GM23248 (cell line): Measurements from ENCODE around the gene IPO4. TPM values are rescaled to one million over a fixed set of nuclear protein-coding genes. Genes with fewer than 3 reads are reported as not detected.

Source experiments
- DNase-seq: peaks from one replicate; pipeline ENCODE4 v3.0.0-alpha.2; 2015
- H2AFZ ChIP-seq: fragments of 200-600 bp; sonication (generic); 2 replicates; pipeline ENCODE4 v1.6.1; 2016; ENCODE audit warnings: antibody characterized with exemption
- H3F3A ChIP-seq: fragments of 200-600 bp; sonication (generic); 2 replicates; pipeline ENCODE4 v1.6.1; 2016; ENCODE audit warnings: mild to moderate bottlenecking, antibody characterized with exemption, mixed run types; ENCODE audit not compliant: insufficient read depth
- H3K27ac ChIP-seq: fragments of 200-600 bp; sonication (generic); 2 replicates; pipeline ENCODE4 v1.5.1; 2016; ENCODE audit warnings: mild to moderate bottlenecking
- H3K27me3 ChIP-seq: fragments of 200-600 bp; sonication (generic); replicated peaks from 2 replicates; pipeline ENCODE4 v1.6.1; 2016; ENCODE audit warnings: mild to moderate bottlenecking; ENCODE audit not compliant: insufficient read depth
- H3K36me3 ChIP-seq: fragments of 200-600 bp; sonication (generic); 2 replicates; pipeline ENCODE4 v1.6.1; 2016; ENCODE audit warnings: low read depth, mild to moderate bottlenecking
- H3K4me1 ChIP-seq: fragments of 200-600 bp; sonication (generic); 2 replicates; pipeline ENCODE4 v1.6.1; 2016; ENCODE audit warnings: mild to moderate bottlenecking; ENCODE audit not compliant: insufficient read depth
- H3K4me2 ChIP-seq: fragments of 200-600 bp; sonication (generic); one replicate; pipeline ENCODE4 v1.6.1; 2016; ENCODE audit warnings: mild to moderate bottlenecking; ENCODE audit not compliant: unreplicated experiment
- H3K4me3 ChIP-seq: fragments of 200-600 bp; sonication (generic); 2 replicates; pipeline ENCODE4 v1.5.1; 2016; ENCODE audit warnings: mild to moderate bottlenecking
- H3K79me2 ChIP-seq: fragments of 200-600 bp; sonication (generic); 2 replicates; pipeline ENCODE4 v1.6.1; 2016; ENCODE audit warnings: mild to moderate bottlenecking; ENCODE audit not compliant: insufficient read depth
- H3K9ac ChIP-seq: fragments of 200-600 bp; sonication (generic); 2 replicates; pipeline ENCODE4 v1.6.1; 2016; ENCODE audit warnings: mild to moderate bottlenecking
- H3K9me2 ChIP-seq: fragments of 200-600 bp; sonication (generic); 2 replicates; pipeline ENCODE4 v1.6.1; 2016; ENCODE audit warnings: mixed run types, mild to moderate bottlenecking, moderate library complexity; ENCODE audit not compliant: insufficient read depth
- H3K9me3 ChIP-seq: fragments of 200-600 bp; sonication (generic); one replicate; pipeline ENCODE4 v1.6.1; 2017; ENCODE audit warnings: low read depth
- H4K20me1 ChIP-seq: fragments of 200-600 bp; sonication (generic); 2 replicates; pipeline ENCODE4 v1.6.0; 2016; ENCODE audit not compliant: insufficient read depth
- EZH2 ChIP-seq: fragments of 200-600 bp; sonication (generic); IDR thresholded peaks from 2 replicates; pipeline ENCODE4 v1.6.1; 2018; ENCODE audit warnings: antibody characterized with exemption, mild to moderate bottlenecking; ENCODE audit not compliant: insufficient read depth, poor library complexity, severe bottlenecking
- EZH2phosphoT487 ChIP-seq: fragments of 200-600 bp; sonication (generic); IDR thresholded peaks from 2 replicates; pipeline ENCODE4 v1.6.1; 2018; ENCODE audit warnings: antibody characterized with exemption, moderate library complexity, mild to moderate bottlenecking, low read depth; ENCODE audit not compliant: insufficient read depth
- WGBS, 2 experiments: methylation state at CpG; one replicate each; pipeline ENCODE4 v1.1.6; 2015 to 2017; ENCODE audit warnings: low lambda C conversion rate in 2 of 2, low coverage in 1 of 2; ENCODE audit errors: missing lambda C conversion rate in 2 of 2; 5-methylcytosine and 5-hydroxymethylcytosine counted together
- in situ Hi-C: fragments of 300-500 bp; cut with MboI; formaldehyde crosslinking; loops from 2 replicates; pipeline ENCODE4 v1.15.0; 2020
- microRNA-seq: library from miRNA; unstranded; fragments of <30 nt; microRNA quantifications from one replicate; pipeline ENCODE4, GENCODE V29; 2016; ENCODE audit warnings: borderline number of aligned reads
- polyA plus RNA-seq: library from polyadenylated mRNA; unstranded; fragments of >200 nt; fragmentation: Nextera tagmentation; extraction: Ambion mirVana; gene quantifications from 2 replicates; pipeline ENCODE4 v1.2.1, GENCODE V29; 2016
- small RNA-seq: library from RNA; depleted of rRNA; stranded (forward); fragments of <200 nt; gene quantifications from one replicate; pipeline ENCODE3, GENCODE V24; 2014; ENCODE audit warnings: low read depth, low replicate concordance
- total RNA-seq: library from RNA; depleted of rRNA; stranded (reverse); fragments of >200 nt; shearing (Covaris generic); gene quantifications from 2 replicates; pipeline ENCODE4 v1.2.3, GENCODE V29; 2014; rRNA removed

Gene IPO4
- total and polyA plus RNA-seq, 2 experiments from 2014 or later: 33.6 to 58.3 TPM

GRCh38 chr14:24131549-24131966, 57.1 kb downstream of the IPO4 start:
- H3K27ac ChIP-seq: no peak overlapping the region
- no peaks in the 10 kb centered on the region; the same call in 1 of the 2 replicates for H3K4me1 ChIP-seq
- H3F3A ChIP-seq: no peaks in the 10 kb centered on the region
- no peak overlapping the region for H2AFZ ChIP-seq
- H3K4me3 ChIP-seq: no peak overlapping the region
- in situ Hi-C loops: no loop called here
- TF ChIP-seq EZH2 (no peak), EZH2phosphoT487 (no peak)
- no peaks in the 10 kb centered on the region for H3K9me3 ChIP-seq
- 70 to 78% methylated on average over 11 to 15 of the region's 15 CpGs for WGBS, 2 experiments
- no peak overlapping the region for H3K9ac ChIP-seq
- DNase-seq: no peak
- H3K9me2 ChIP-seq: no peaks in the 10 kb centered on the region
- no peaks in the 10 kb centered on the region for H3K36me3 ChIP-seq
- no peak overlapping the region for H3K4me2 ChIP-seq
- peaks cover 6% of the 10 kb centered on the region; the same call in 1 of the 2 replicates for H3K79me2 ChIP-seq
- H4K20me1 ChIP-seq: no peaks in the 10 kb centered on the region
- H3K27me3 ChIP-seq: no peaks in the 10 kb centered on the region

GRCh38 chr14:24130717-24131548, 57.7 kb downstream of the IPO4 start:
- in situ Hi-C loops: no loop called here

GRCh38 chr14:24130380-24130716, 58.3 kb downstream of the IPO4 start, which contains the start of gene FITM1:
FITM1 (plus strand) TSS chr14:24130659; CDS start chr14:24131564, 905 bp downstream.
- no peaks in the 10 kb centered on the region for H3K27me3 ChIP-seq
- H3K9me2 ChIP-seq: no peaks in the 10 kb centered on the region
- no peaks in the 10 kb centered on the region; the same call in 1 of the 2 replicates for H3K4me1 ChIP-seq
- no peak within 1 kb of the TSS for H3K9ac ChIP-seq
- no peaks in the 10 kb centered on the region for H3K36me3 ChIP-seq
- no peak within 1 kb of the TSS for H3K4me3 ChIP-seq
- no peaks in the 10 kb centered on the region for H4K20me1 ChIP-seq
- no peak within 1 kb of the TSS for H2AFZ ChIP-seq
- TF ChIP-seq EZH2 (no peak), EZH2phosphoT487 (no peak)
- WGBS, 2 experiments: 89% methylated on average over 5 of the region's 5 CpGs
- no peaks in the 10 kb centered on the region for H3F3A ChIP-seq
- H3K9me3 ChIP-seq: no peaks in the 10 kb centered on the region
- DNase-seq: no peak
- H3K27ac ChIP-seq: no peak within 1 kb of the TSS
- no peak within 1 kb of the TSS for H3K4me2 ChIP-seq
- H3K79me2 ChIP-seq: no peaks in the 10 kb centered on the region
- in situ Hi-C loops: no loop called here

More at GRCh38 chr14:24130717-24131548, 57.7 kb downstream of the IPO4 start:
- no peaks in the 10 kb centered on the region; the same call in 1 of the 2 replicates for H3K4me1 ChIP-seq
- no peak overlapping the region for H3K4me2 ChIP-seq
- H3K36me3 ChIP-seq: no peaks in the 10 kb centered on the region
- no peaks in the 10 kb centered on the region for H4K20me1 ChIP-seq
- H3K27ac ChIP-seq: no peak overlapping the region
- no peaks in the 10 kb centered on the region for H3K27me3 ChIP-seq
- H2AFZ ChIP-seq: no peak overlapping the region
- H3K9ac ChIP-seq: no peak overlapping the region
- no peaks in the 10 kb centered on the region for H3K9me3 ChIP-seq
- H3K9me2 ChIP-seq: no peaks in the 10 kb centered on the region
- H3K4me3 ChIP-seq: no peak overlapping the region
- no peak for DNase-seq
- H3K79me2 ChIP-seq: no peaks in the 10 kb centered on the region
- H3F3A ChIP-seq: no peaks in the 10 kb centered on the region
- no peak for TF ChIP-seq EZH2
- no peak for TF ChIP-seq EZH2phosphoT487
- 51 to 54% methylated on average over 5 to 7 of the region's 7 CpGs for WGBS, 2 experiments

Small RNA genes lying within 50 kb of the gene (microRNA-seq; reads per million reads assigned to microRNA genes)
- gene MIR7703: not detected

Small RNA genes lying within 50 kb of the gene (small RNA-seq; reads per million reads assigned to genes)
- gene AL136295.4 (not detected), gene CHMP4A (not detected), gene IPO4 (not detected), gene IRF9 (not detected), gene MDP1 (not detected), gene RNA5SP383 (0.19 reads per million)

Other genes starting within 250 kb of the IPO4 start
Only the 30 nearest of the 34 such genes appear.
- gene DHRS4L2, start 199.9 kb downstream of the IPO4 start, total RNA-seq: 5.1 and 10.1 TPM in 2 replicates
- 16.8 and 19.2 TPM in 2 replicates for gene DHRS4L2, start 199.9 kb downstream of the IPO4 start, polyA plus RNA-seq
- gene CARMIL3, start 136.8 kb downstream of the IPO4 start, total RNA-seq: under 0.01 TPM in 1 of 2 replicates, not detected in the other
- gene CARMIL3, start 136.8 kb downstream of the IPO4 start, polyA plus RNA-seq: not detected in 2 replicates
- not detected in 2 replicates for gene CPNE6, start 117.3 kb downstream of the IPO4 start, total RNA-seq
- gene CPNE6, start 117.3 kb downstream of the IPO4 start, polyA plus RNA-seq: not detected in 2 replicates
- gene PCK2, start 94.5 kb downstream of the IPO4 start, total RNA-seq: 70.3 and 84.3 TPM in 2 replicates
- 148 and 153 TPM in 2 replicates for gene PCK2, start 94.5 kb downstream of the IPO4 start, polyA plus RNA-seq
- 59.8 and 59.9 TPM in 2 replicates for gene DCAF11, start 74.0 kb downstream of the IPO4 start, total RNA-seq
- gene DCAF11, start 74.0 kb downstream of the IPO4 start, polyA plus RNA-seq: 29.1 and 33.6 TPM in 2 replicates
- gene NRL, start 73.9 kb downstream of the IPO4 start, total RNA-seq: 0.86 TPM in 1 of 2 replicates, not detected in the other
- gene NRL, start 73.9 kb downstream of the IPO4 start, polyA plus RNA-seq: 0.48 and 0.56 TPM in 2 replicates
- gene FITM1, start 58.2 kb downstream of the IPO4 start, total RNA-seq: not detected in 2 replicates
- gene FITM1, start 58.2 kb downstream of the IPO4 start, polyA plus RNA-seq: not detected in 2 replicates
- 58.9 and 67.7 TPM in 2 replicates for gene PSME1, start 52.6 kb downstream of the IPO4 start, total RNA-seq
- 144 and 147 TPM in 2 replicates for gene PSME1, start 52.6 kb downstream of the IPO4 start, polyA plus RNA-seq
- gene EMC9, start 47.2 kb downstream of the IPO4 start, total RNA-seq: 17.1 and 22.9 TPM in 2 replicates
- gene EMC9, start 47.2 kb downstream of the IPO4 start, polyA plus RNA-seq: 27.4 and 28.7 TPM in 2 replicates
- 38.3 and 41.4 TPM in 2 replicates for gene PSME2, start 42.2 kb downstream of the IPO4 start, total RNA-seq
- 158 and 164 TPM in 2 replicates for gene PSME2, start 42.2 kb downstream of the IPO4 start, polyA plus RNA-seq
- 40.3 and 50.0 TPM in 2 replicates for gene RNF31, start 41.3 kb downstream of the IPO4 start, total RNA-seq
- 29.4 and 36.7 TPM in 2 replicates for gene RNF31, start 41.3 kb downstream of the IPO4 start, polyA plus RNA-seq
- gene IRF9, start 27.6 kb downstream of the IPO4 start, total RNA-seq: 56.7 and 58.7 TPM in 2 replicates
- 80.0 and 87.1 TPM in 2 replicates for gene IRF9, start 27.6 kb downstream of the IPO4 start, polyA plus RNA-seq
- 1.4 and 3.5 TPM in 2 replicates for gene REC8, start 16.7 kb downstream of the IPO4 start, total RNA-seq
- gene REC8, start 16.7 kb downstream of the IPO4 start, polyA plus RNA-seq: 1.2 and 2.4 TPM in 2 replicates
- 102 and 163 TPM in 2 replicates for gene TM9SF1, start 6.6 kb upstream of the IPO4 start, total RNA-seq
- 91.5 and 93.8 TPM in 2 replicates for gene TM9SF1, start 6.6 kb upstream of the IPO4 start, polyA plus RNA-seq
- gene TSSK4, start 16.9 kb upstream of the IPO4 start, total RNA-seq: not detected in 2 replicates
- gene TSSK4, start 16.9 kb upstream of the IPO4 start, polyA plus RNA-seq: 0.23 and 0.55 TPM in 2 replicates
- gene CHMP4A, start 24.7 kb upstream of the IPO4 start, total RNA-seq: 18.5 and 32.1 TPM in 2 replicates
- 75.7 and 81.6 TPM in 2 replicates for gene CHMP4A, start 24.7 kb upstream of the IPO4 start, polyA plus RNA-seq
- gene MDP1, start 27.2 kb upstream of the IPO4 start, total RNA-seq: 8.2 and 19.2 TPM in 2 replicates
- gene MDP1, start 27.2 kb upstream of the IPO4 start, polyA plus RNA-seq: 20.0 and 23.3 TPM in 2 replicates
- gene NEDD8, start 43.6 kb upstream of the IPO4 start, total RNA-seq: 138 and 161 TPM in 2 replicates
- 326 and 342 TPM in 2 replicates for gene NEDD8, start 43.6 kb upstream of the IPO4 start, polyA plus RNA-seq
- 70.9 and 98.0 TPM in 2 replicates for gene GMPR2, start 44.1 kb upstream of the IPO4 start, total RNA-seq
- gene GMPR2, start 44.1 kb upstream of the IPO4 start, polyA plus RNA-seq: 55.0 and 58.9 TPM in 2 replicates
- 32.5 and 41.2 TPM in 2 replicates for gene TINF2, start 53.8 kb upstream of the IPO4 start, total RNA-seq
- 43.6 and 52.4 TPM in 2 replicates for gene TINF2, start 53.8 kb upstream of the IPO4 start, polyA plus RNA-seq
- gene TGM1, start 74.4 kb upstream of the IPO4 start, total RNA-seq: 0.25 and 1.3 TPM in 2 replicates
- 0.34 TPM in 1 of 2 replicates, not detected in the other for gene TGM1, start 74.4 kb upstream of the IPO4 start, polyA plus RNA-seq
- gene RABGGTA, start 82.8 kb upstream of the IPO4 start, total RNA-seq: 18.0 and 34.9 TPM in 2 replicates
- gene RABGGTA, start 82.8 kb upstream of the IPO4 start, polyA plus RNA-seq: 29.3 and 30.5 TPM in 2 replicates
- 12.8 and 32.1 TPM in 2 replicates for gene DHRS1, start 111.0 kb upstream of the IPO4 start, total RNA-seq
- 31.0 and 34.7 TPM in 2 replicates for gene DHRS1, start 111.0 kb upstream of the IPO4 start, polyA plus RNA-seq
- 19.3 and 23.7 TPM in 2 replicates for gene NOP9, start 111.0 kb upstream of the IPO4 start, total RNA-seq
- 2.5 and 2.6 TPM in 2 replicates for gene NOP9, start 111.0 kb upstream of the IPO4 start, polyA plus RNA-seq
- 0.51 and 2.1 TPM in 2 replicates for gene CIDEB, start 119.2 kb upstream of the IPO4 start, total RNA-seq
- gene CIDEB, start 119.2 kb upstream of the IPO4 start, polyA plus RNA-seq: 1.2 TPM in 2 replicates
- gene LTB4R2, start 121.3 kb upstream of the IPO4 start, total RNA-seq: 3.5 and 6.8 TPM in 2 replicates
- gene LTB4R2, start 121.3 kb upstream of the IPO4 start, polyA plus RNA-seq: 0.30 and 0.45 TPM in 2 replicates
- gene LTB4R, start 122.7 kb upstream of the IPO4 start, total RNA-seq: 1.4 and 2.4 TPM in 2 replicates
- 0.41 and 1.1 TPM in 2 replicates for gene LTB4R, start 122.7 kb upstream of the IPO4 start, polyA plus RNA-seq
- gene ADCY4, start 146.3 kb upstream of the IPO4 start, total RNA-seq: 0.22 and 0.38 TPM in 2 replicates
- gene ADCY4, start 146.3 kb upstream of the IPO4 start, polyA plus RNA-seq: 0.20 and 0.38 TPM in 2 replicates
- gene RIPK3, start 151.2 kb upstream of the IPO4 start, total RNA-seq: 2.2 and 5.3 TPM in 2 replicates
- gene RIPK3, start 151.2 kb upstream of the IPO4 start, polyA plus RNA-seq: 5.1 and 5.3 TPM in 2 replicates
- gene NFATC4, start 179.4 kb upstream of the IPO4 start, total RNA-seq: 96.9 and 113 TPM in 2 replicates
- gene NFATC4, start 179.4 kb upstream of the IPO4 start, polyA plus RNA-seq: 75.6 and 84.8 TPM in 2 replicates